ENCODE results near the gene NR2F1-AS1.

DNA sequence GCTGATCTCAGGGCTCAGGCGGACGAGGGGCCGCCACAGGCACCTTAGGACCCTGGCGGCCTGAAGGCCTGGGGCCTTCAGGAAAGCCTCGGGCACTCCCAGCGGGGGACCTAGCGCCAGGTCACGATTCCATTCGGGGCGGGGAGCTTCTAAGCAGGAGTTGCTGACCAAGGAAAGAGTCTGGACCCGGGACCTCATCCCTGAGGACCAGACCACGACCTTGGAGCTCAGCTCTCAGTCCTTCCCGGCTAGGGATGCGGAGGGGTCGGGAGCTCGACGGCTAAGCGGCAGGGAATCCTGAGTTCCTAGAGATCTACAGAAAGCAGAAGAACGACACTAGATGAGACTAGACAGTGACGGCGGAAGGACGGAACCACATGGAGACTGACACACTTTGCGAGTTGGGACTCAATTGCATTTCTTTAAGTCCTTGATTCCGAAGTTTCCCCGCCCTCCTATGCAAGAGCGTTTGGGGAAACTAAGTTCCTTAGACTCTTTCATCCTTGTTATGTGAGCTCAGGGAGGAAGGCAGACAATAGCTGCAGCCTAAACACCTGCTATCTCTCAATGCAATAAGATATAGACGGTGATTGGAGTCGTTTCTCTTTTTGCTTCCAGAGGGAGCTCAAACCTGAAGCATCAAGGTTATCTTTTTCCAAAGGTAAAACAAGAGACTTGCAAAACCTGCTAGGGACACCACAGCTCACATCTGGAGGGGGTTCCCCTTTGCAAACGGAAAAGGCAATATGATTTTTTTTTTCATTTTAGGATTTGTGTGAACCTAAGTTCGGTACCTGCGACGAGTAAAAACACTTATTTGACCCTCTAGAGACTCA is 9.7 kb downstream of the NR2F1-AS1 start:
- no peak for TF ChIP-seq EZH2 (IDR thresholded peaks at IDR 0.05; ENCODE audit: low read length, unreplicated experiment)
- TF ChIP-seq, protein P1, sequence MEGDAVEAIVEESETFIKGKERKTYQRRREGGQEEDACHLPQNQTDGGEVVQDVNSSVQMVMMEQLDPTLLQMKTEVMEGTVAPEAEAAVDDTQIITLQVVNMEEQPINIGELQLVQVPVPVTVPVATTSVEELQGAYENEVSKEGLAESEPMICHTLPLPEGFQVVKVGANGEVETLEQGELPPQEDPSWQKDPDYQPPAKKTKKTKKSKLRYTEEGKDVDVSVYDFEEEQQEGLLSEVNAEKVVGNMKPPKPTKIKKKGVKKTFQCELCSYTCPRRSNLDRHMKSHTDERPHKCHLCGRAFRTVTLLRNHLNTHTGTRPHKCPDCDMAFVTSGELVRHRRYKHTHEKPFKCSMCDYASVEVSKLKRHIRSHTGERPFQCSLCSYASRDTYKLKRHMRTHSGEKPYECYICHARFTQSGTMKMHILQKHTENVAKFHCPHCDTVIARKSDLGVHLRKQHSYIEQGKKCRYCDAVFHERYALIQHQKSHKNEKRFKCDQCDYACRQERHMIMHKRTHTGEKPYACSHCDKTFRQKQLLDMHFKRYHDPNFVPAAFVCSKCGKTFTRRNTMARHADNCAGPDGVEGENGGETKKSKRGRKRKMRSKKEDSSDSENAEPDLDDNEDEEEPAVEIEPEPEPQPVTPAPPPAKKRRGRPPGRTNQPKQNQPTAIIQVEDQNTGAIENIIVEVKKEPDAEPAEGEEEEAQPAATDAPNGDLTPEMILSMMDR (conservative IDR thresholded peaks at IDR 0.05; ENCODE audit: low read depth, low read length), result no peak

Measured in PC-3 (cell line).